Measurements from ENCODE around the gene EPHA6.

The EPHA6 gene

GRCh38 chr3:96813820-96814650 lies at the start of gene EPHA6:
Gene EPHA6, plus strand, starts transcription at chr3:96814594.
- DNase-seq (ENCODE audit: low read depth in 3 of 3, low spot score in 1 of 3): no peak

- DNase-seq (ENCODE audit: low read depth in 3 of 3, low spot score in 1 of 3): no peak
Observed at GRCh38 chr3:96776818-96777217, 37.6 kb upstream of the EPHA6 start.

GRCh38 chr3:96779810-96780209 lies 34.6 kb upstream of the EPHA6 start:
- no peak for DNase-seq (ENCODE audit: low read depth in 3 of 3, low spot score in 1 of 3)

DNA sequence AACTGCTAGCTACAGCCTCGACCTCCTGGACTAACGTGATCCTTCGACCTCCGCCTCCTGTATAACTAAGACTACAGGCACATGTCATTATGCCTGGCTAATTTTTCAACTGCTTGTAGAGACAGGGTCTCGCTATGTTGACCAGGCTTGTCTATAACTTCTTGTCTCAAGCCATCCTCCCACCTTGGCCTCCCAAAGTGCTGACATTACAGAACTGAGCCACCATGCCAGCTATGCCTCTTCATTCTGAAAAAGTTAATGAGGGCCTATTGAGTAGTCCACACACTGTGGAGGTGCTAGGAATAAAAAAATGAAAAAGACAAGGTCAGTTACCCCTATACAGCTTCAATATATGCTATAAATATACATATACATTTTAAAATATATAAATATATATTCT lies 18.3 kb upstream of the EPHA6 start:
- DNase-seq (ENCODE audit: low read depth in 3 of 3, low spot score in 1 of 3): no peak

- no peak for DNase-seq (ENCODE audit: low read depth in 3 of 3, low spot score in 1 of 3)
Observed at GRCh38 chr3:96803870-96804269, 10.5 kb upstream of the EPHA6 start.

GRCh38 chr3:96806341-96806740 lies 8.1 kb upstream of the EPHA6 start:
- no peak for DNase-seq (ENCODE audit: low read depth in 3 of 3, low spot score in 1 of 3)

- DNase-seq (ENCODE audit: low read depth in 3 of 3, low spot score in 1 of 3): peak in 1 of 3 donors; percentile 17
Observed at GRCh38 chr3:96813134-96813819, 1.1 kb upstream of the EPHA6 start.

- no peak for DNase-seq (ENCODE audit: low read depth in 3 of 3, low spot score in 1 of 3)
Observed at GRCh38 chr3:96814651-96815567, 515 bp downstream of the EPHA6 start.

GRCh38 chr3:96831175-96831574 lies 16.8 kb downstream of the EPHA6 start:
- DNase-seq (ENCODE audit: low read depth in 3 of 3, low spot score in 1 of 3): no peak

GRCh38 chr3:96833301-96833700 lies 18.9 kb downstream of the EPHA6 start:
- DNase-seq (ENCODE audit: low read depth in 3 of 3, low spot score in 1 of 3): no peak

GRCh38 chr3:96836153-96836915 lies 21.9 kb downstream of the EPHA6 start:
- DNase-seq (ENCODE audit: low read depth in 3 of 3, low spot score in 1 of 3): no peak

DNA sequence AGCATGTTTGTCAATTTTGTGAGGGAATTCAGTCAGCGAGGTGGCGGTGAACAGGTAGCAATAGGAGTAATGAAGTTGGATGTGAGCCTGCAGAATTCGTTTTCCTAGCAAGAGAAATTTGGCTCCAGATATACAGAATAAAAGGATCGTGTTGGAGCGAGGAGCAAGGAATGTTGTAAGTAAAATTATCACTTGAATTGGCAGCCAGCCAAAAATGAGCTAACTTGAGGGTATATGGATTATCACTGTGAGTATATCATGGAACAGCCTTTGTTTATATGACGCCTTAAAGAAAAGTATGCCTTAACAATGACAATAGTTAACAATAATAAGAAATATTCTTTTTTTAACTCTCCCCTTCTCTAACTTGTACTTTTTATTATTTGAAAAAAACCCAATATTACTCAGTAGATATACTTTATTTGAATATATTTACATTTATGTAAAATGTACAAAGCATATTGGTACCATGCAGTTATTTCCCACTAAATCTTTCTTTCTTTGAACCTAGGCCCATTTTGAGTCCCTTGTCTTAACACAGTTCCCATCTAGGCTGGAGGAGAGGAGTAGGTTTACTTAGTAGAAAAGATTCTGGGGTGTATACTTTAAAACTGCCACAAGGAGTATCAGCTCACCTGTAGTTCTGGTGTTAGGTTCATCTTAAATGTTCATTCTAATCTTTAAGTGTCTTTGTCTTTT lies 29.3 kb downstream of the EPHA6 start:
- no peak for DNase-seq (ENCODE audit: low read depth in 3 of 3, low spot score in 1 of 3)

DNA sequence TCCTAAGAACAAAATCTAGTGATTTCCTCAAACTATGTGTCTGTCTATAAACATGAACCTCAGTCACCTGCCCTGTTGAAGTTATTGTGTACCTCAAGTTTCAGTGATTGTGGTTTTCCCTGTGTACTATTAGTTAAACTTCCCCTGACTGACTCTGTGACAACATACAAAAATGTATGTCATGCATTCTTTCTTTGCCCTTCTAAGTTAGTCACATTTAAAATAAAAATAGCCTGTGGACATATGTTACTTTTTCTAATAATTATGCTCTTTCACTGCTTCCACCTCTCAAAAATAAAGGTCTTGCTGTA lies 29.8 kb downstream of the EPHA6 start:
- DNase-seq (ENCODE audit: low read depth in 3 of 3, low spot score in 1 of 3): no peak

DNA sequence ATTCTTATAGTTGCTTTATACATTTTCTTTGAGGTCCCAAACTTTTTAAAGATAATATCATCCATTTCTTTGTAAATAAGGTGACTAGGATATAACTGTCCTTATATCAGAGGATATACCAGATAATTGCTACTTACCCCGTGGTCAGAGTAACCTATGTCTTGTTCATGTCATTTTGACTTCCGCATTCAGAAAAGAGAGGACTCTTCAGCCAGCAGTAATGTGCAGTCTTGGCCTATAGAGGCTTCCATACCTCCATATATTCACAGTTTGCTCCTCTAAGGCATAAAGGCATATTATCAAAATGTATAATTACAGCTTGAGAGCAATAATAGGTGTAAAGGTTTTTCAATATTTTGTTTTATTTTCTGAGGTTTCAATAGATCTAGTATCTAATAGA lies 38.5 kb downstream of the EPHA6 start:
- DNase-seq (ENCODE audit: low read depth in 3 of 3, low spot score in 1 of 3): no peak

DNA sequence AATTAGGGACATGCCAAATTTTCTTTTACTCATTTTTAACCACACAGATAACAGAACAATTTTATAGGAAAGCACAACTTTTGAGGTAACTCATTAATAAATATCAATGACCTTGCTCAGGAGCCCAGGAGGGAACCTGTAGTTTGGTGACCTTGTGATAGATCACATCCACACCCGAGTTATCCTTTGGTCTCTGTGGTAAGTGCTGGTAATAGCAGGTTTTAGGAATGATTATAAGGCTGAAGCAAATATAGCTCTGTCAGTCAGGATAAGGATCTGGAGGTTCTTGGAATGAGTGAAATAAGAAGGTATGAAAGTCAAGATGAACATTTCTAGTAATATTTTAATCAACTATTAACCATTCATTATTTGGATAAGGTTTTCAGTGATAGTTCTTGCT lies 46.5 kb downstream of the EPHA6 start:
- DNase-seq (ENCODE audit: low read depth in 3 of 3, low spot score in 1 of 3): no peak

DNA sequence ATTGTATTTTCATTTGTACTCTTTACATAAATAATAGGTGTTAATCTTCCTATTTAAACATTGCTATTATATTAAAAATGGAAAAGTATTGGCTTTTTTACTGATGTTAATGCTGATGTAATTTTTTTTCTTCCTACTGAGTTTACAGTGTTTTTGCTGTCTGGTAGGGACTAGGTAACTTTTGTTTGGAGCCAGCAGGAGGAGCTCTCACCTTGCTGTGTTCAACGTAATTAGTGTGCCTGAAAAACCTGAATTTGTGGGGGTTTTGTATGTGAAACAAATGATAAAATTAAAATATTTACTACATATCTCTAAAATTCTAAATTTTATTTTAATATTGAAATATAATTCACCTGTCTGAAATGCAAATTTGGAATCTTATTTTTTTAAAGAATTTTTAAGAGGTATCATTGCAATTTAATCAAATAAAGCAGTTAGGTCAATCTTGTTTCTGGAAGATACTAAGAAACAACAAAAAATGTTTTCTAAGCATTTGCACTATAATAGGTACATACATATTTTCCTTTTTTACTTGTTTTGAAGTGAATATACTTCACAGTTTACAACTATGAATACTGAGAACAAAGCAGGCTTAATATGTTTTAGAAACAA lies 48.8 kb downstream of the EPHA6 start:
- DNase-seq (ENCODE audit: low read depth in 3 of 3, low spot score in 1 of 3): no peak

- DNase-seq (ENCODE audit: low read depth in 3 of 3, low spot score in 1 of 3): no peak
Observed at GRCh38 chr3:96865605-96866004, 51.2 kb downstream of the EPHA6 start.

DNA sequence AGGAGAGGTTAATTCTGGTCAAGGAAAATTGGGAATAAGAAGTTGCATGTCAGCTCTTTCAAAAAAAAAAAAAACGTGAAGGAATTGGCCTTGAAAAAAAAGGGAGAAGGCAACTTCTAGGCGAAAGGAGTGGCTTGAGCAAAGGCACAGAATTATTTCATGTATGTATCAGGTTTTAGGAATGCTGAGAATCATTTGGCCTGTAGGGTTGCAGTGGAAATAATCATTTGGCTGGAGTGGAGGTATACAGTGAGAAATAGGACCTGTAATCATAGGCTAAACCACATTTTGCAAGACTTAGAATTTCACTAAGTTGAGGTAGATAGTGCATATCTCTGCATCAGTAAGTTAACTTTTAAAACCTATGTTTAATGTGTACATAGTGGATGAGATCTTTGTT lies 54.9 kb downstream of the EPHA6 start:
- DNase-seq (ENCODE audit: low read depth in 3 of 3, low spot score in 1 of 3): no peak

- no peak for DNase-seq (ENCODE audit: low read depth in 3 of 3, low spot score in 1 of 3)
Observed at GRCh38 chr3:96877510-96877909, 63.1 kb downstream of the EPHA6 start.

GRCh38 chr3:96900031-96900430 lies 85.6 kb downstream of the EPHA6 start:
- no peak for DNase-seq (ENCODE audit: low read depth in 3 of 3, low spot score in 1 of 3)
